Large intestine (tissue), 3 donors: ENCODE data around the gene NELL1. TPM values are rescaled to one million over a fixed set of nuclear protein-coding genes. Genes with fewer than 3 reads are reported as not detected.
"Not testable (repeated sequence)": the region's sequence is repeated elsewhere in the genome, so short reads cannot be mapped to it uniquely, and the experiment has no call there.

Experiments
- DNase-seq, 2 donors: peaks; one replicate each; pipeline versions ENCODE4 v3.0.0 to v3.0.0-alpha.2; 2013
- H3K27ac ChIP-seq: one replicate; pipeline ENCODE4 v1.5.1; 2013; ENCODE audit warnings: low read length
- H3K27me3 ChIP-seq: 2 replicates; pipeline ENCODE4 v1.6.1; 2013; ENCODE audit warnings: low read length; ENCODE audit not compliant: control insufficient read depth, insufficient read depth
- H3K36me3 ChIP-seq: 2 replicates; pipeline ENCODE4 v1.6.1; 2013; ENCODE audit warnings: low read length; ENCODE audit not compliant: control insufficient read depth, insufficient read depth
- H3K4me1 ChIP-seq: one replicate; pipeline ENCODE4 v1.6.1; 2013; ENCODE audit warnings: low read length; ENCODE audit not compliant: control insufficient read depth, insufficient read depth
- H3K4me3 ChIP-seq: one replicate; pipeline ENCODE4 v1.5.1; 2013; ENCODE audit warnings: low read length
- H3K9me3 ChIP-seq: one replicate; pipeline ENCODE4 v1.6.1; 2013; ENCODE audit warnings: mild to moderate bottlenecking, low read depth, low read length, moderate library complexity; ENCODE audit not compliant: control insufficient read depth
- WGBS: methylation state at CpG from one replicate; pipeline ENCODE4 v1.1.5; 2013; ENCODE audit warnings: low lambda C conversion rate; ENCODE audit not compliant: insufficient coverage; 5-methylcytosine and 5-hydroxymethylcytosine counted together
- polyA plus RNA-seq: library from polyadenylated mRNA; unstranded; fragments of 120-200 nt; gene quantifications from one replicate; pipeline ENCODE4 v1.2.1, GENCODE V29; 2013

NELL1 gene
- polyA plus RNA-seq, 1 donor: 5.1 TPM

DNA sequence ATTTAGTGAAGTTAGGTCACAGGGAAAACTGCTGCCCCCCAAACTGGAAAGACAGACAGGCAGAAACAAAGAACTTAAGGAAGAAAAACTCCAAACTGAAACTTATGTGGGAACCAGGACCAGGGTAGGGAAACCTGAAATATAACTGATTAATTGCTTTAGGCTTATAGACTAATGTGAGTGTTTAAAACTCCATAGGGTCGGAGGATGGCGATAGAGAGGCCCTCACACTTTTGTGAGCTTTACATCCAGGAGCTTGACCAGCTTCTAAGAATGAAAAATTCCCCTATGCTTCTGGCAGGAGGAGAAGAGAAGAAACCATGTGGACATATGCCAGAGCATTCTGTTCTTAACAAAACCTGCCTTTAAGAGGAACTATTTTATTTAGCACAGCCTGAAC lies 598.6 kb downstream of the NELL1 start:
- no CpG with 5 or more reads among the region's 2 CpGs for WGBS
- no peaks in the 10 kb centered on the region for H3K36me3 ChIP-seq
- DNase-seq: no peak
- H3K27me3 ChIP-seq: no peaks in the 10 kb centered on the region
- H3K4me3 ChIP-seq: no peak overlapping the region
- no peaks in the 10 kb centered on the region for H3K4me1 ChIP-seq
- peaks cover 3% of the 10 kb centered on the region for H3K9me3 ChIP-seq
- H3K27ac ChIP-seq: no peak overlapping the region

DNA sequence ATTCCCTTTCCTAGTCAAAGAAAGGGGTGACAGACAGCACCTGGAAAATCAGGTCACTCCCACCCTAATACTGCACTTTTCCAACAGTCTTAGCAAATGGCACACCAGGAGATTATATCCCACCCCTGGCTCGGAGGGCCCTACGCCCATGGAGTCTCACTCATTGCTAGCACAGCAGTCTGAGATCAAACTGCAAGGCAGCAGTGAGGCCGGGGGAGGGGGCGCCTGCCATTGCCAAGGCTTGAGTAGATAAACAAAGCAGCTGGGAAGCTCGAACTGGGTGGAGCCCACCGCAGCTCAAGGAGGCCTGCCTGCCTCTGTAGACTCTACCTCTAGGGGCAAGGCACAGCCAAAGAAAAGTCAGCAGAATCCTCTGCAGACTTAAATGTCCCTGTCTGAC lies 602.8 kb downstream of the NELL1 start:
- not testable (repeated sequence) for H3K4me3 ChIP-seq, H3K27me3 ChIP-seq, H3K36me3 ChIP-seq, H3K27ac ChIP-seq, DNase-seq, H3K4me1 ChIP-seq, H3K9me3 ChIP-seq
- no CpG with 5 or more reads among the region's 6 CpGs for WGBS

DNA sequence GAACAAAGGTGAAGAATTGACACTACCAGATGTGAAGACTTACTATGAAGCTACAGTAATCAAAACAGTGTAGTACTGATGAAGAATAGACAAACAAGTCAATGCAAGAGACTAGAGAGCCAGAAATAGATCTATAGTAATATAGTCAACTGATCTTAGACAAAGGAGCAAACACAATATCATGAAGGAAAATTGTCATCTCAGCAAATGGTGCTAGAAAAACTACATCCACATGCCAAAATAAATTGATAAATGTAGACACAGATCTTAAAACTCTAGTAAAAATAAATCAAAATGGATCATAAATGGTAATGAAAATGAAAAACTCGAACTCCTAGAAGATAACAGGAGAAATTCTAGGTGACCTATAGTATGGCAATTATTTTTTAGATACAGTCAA lies 609.5 kb downstream of the NELL1 start:
- no peaks in the 10 kb centered on the region for H3K36me3 ChIP-seq
- no peaks in the 10 kb centered on the region for H3K4me1 ChIP-seq
- DNase-seq: no peak
- WGBS: 100% methylated on average over 1 of the region's 1 CpG
- no peaks in the 10 kb centered on the region for H3K27me3 ChIP-seq
- H3K9me3 ChIP-seq: no peaks in the 10 kb centered on the region
- no peak overlapping the region for H3K4me3 ChIP-seq
- no peak overlapping the region for H3K27ac ChIP-seq

DNA sequence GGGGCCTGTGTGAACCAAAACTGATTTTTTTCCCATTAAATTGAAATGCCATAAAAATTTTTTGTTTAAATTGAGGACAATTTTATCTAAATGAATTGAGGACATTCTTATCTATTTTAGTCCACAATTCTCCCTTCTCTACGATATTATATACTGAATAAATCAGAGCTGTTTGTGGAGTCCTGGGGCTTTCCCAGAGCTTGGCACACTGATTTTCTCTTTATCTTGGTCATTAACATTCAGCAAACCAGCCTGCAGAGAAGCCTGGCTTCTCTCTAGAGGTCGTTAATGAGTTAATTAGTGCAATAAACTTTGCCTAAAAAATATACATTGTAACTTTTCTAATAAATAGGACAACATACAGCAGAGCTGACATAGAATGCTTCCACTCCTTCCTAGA lies 615.7 kb downstream of the NELL1 start:
- no peaks in the 10 kb centered on the region for H3K9me3 ChIP-seq
- no peaks in the 10 kb centered on the region for H3K27me3 ChIP-seq
- WGBS: no CpG with 5 or more reads among the region's 2 CpGs
- no peaks in the 10 kb centered on the region for H3K4me1 ChIP-seq
- no peaks in the 10 kb centered on the region for H3K36me3 ChIP-seq
- H3K4me3 ChIP-seq: no peak overlapping the region
- no peak for DNase-seq
- H3K27ac ChIP-seq: no peak overlapping the region

DNA sequence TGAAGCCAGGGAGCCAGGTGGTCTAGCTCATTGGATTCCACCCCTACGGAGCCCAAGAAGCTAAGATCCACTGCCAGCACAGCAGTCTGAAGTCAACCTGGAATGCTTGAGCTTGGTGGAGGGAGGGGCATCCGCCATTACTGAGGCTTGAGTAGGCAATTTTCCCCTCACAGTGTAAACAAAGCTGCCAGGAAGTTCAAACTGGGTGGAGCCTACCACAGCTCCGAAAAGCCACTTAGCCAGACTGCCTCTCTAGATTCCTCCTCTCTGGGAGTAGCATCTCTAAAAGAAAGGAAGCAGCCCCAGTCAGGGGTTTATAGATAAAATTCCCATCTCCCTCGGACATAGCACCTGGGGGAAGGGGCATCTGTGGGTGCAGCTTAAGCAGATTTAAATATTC lies 620.3 kb downstream of the NELL1 start:
- Histone ChIP-seq H3K4me3 (no peak overlapping the region), H3K4me1 (no peaks in the 10 kb centered on the region), H3K27me3 (no peaks in the 10 kb centered on the region), H3K36me3 (no peaks in the 10 kb centered on the region), H3K27ac (no peak overlapping the region), H3K9me3 (no peaks in the 10 kb centered on the region)
- no CpG with 5 or more reads among the region's 4 CpGs for WGBS
- DNase-seq: no peak

DNA sequence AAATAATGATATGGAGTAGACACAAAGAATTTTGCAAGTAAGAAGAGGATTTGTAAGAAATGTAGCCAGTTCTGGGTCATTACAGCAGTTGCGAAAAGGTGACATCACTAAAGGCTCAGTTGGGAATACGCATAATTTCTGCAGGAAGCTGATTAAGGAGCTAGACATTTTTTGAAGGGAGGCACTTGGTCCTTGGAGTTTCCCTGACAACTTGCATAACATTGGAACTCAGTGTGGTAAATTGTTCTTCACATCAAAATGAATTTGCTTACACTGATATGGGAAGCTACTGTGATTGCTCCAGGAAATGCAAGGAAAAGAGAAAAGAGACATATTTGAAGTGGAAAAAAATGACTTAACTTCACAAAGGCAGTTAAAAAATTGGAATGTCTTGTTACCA lies 626.1 kb downstream of the NELL1 start:
- Histone ChIP-seq H3K4me3 (no peak overlapping the region), H3K9me3 (no peaks in the 10 kb centered on the region), H3K27ac (no peak overlapping the region), H3K36me3 (no peaks in the 10 kb centered on the region), H3K4me1 (no peaks in the 10 kb centered on the region), H3K27me3 (no peaks in the 10 kb centered on the region)
- no peak for DNase-seq
- WGBS: no CpG with 5 or more reads among the region's 2 CpGs

DNA sequence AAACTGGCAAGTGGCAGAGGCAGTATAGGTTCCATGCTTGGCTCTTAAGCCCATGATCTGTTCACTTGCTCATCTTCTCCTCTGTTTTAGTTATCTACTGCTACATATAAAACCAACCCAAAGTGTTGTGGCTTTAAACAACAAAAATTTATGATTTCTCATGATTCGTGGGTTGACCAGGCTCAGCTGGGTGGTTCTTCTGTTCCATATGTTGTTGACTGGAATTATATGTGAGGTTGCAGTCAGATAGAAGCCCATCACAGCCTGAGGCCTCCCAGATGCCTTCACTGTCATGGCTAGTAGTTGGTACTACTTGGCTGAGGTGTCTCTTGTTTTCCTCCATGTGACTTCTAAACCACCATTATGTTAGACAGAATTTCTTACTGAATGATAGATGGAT lies 632.6 kb downstream of the NELL1 start:
- no peaks in the 10 kb centered on the region for H3K27me3 ChIP-seq
- no peaks in the 10 kb centered on the region for H3K9me3 ChIP-seq
- H3K4me1 ChIP-seq: no peaks in the 10 kb centered on the region
- H3K4me3 ChIP-seq: no peak overlapping the region
- H3K27ac ChIP-seq: no peak overlapping the region
- DNase-seq: no peak
- no CpG with 5 or more reads among the region's 1 CpG for WGBS
- H3K36me3 ChIP-seq: no peaks in the 10 kb centered on the region

DNA sequence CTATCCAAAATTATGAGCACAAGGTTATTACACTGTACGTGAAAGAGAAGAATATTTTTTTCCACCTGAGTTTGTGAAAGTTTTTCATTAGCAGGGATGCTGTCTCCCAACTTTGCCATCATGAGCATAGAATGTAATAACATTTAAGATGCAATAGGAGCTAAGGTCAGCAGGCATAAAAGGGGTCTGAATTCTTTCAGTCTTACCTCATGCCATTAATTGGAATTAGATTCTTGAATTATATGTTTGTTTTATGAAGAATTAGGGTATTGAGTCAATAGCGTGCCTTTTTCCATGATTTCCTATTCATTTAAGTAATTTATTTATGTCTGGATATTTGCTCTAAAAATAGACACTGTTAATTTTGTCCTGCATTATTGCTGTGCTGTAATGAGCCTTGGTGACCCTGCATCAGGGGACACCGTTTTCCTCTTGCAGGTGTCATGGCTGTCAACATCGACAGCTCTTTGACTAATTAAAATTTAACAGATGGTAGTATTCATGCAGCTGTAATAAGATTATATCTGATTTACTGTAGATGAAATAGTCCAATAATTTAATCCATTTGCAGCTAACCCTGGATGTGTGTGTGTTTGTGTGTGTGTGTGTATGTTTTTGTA lies 637.5 kb downstream of the NELL1 start:
- Histone ChIP-seq H3K9me3 (no peaks in the 10 kb centered on the region), H3K4me3 (no peak overlapping the region), H3K36me3 (no peaks in the 10 kb centered on the region), H3K27me3 (no peaks in the 10 kb centered on the region), H3K4me1 (no peaks in the 10 kb centered on the region), H3K27ac (no peak overlapping the region)
- 67% methylated on average over 1 of the region's 4 CpGs for WGBS
- no peak for DNase-seq

DNA sequence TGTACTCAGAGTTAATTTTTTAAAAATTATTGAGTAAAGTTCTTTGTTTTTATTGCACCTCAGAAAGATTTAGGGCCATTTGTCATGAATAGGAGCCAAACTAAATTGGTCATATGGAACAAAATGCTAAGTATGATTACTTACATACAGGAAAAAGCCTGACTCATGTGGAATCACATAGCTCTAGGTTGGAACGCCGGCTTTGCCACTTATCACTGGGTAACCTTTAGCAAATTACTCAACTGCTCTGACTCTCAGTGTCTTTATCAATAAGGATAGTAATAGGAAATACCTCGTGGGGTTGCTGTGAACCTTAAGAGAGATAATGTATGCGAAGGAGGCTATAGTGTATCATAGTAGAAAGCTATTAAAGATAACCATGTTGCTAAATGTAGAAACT lies 638.5 kb downstream of the NELL1 start:
- H3K4me1 ChIP-seq: no peaks in the 10 kb centered on the region
- H3K36me3 ChIP-seq: no peaks in the 10 kb centered on the region
- H3K4me3 ChIP-seq: no peak overlapping the region
- H3K27me3 ChIP-seq: no peaks in the 10 kb centered on the region
- DNase-seq: peak; percentile 54 to 66
- no peaks in the 10 kb centered on the region for H3K9me3 ChIP-seq
- H3K27ac ChIP-seq: no peak overlapping the region
- WGBS: 33% methylated on average over 1 of the region's 4 CpGs

DNA sequence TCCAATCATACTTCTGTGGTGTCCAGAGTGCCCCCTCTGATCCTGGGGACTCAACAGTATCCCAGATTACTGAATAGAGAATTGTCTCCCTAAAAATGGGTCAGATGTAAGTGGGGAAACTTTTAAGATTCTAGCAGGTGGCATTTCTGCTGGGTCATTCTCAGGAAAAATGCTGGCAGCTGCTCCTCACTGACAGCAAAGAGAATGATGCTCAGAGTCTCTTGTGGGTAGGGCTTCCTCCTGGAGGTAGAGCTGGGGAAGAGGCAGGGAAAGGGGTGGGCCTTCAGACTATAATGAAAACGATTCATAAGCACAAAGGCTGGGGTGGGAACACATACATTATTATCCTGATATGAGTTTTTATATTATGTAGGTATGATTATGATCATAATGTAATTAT lies 647.2 kb downstream of the NELL1 start:
- Histone ChIP-seq H3K9me3 (no peaks in the 10 kb centered on the region), H3K27me3 (no peaks in the 10 kb centered on the region), H3K36me3 (no peaks in the 10 kb centered on the region), H3K4me1 (no peaks in the 10 kb centered on the region), H3K27ac (no peak overlapping the region), H3K4me3 (no peak overlapping the region)
- DNase-seq: no peak
- no CpG with 5 or more reads among the region's 1 CpG for WGBS

DNA sequence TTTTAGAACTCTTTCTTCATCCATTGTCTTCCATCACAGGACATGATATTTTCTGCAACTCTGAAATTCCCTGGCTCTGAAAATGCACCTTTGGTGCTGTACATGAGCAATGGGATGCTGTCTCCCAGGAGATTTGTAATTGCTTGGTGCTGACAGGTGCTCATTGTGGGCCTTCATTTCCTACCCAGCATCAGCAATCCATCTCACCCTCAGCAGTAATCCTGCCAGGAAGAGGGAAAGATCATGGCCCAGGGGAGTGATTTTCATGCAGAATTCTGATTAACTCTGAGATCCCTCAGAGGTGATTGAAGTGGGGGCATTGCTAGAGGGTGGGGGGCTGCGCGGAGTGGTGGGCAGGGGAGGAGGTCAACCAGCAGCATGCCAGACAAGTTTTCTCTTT lies 651.7 kb downstream of the NELL1 start:
- no peaks in the 10 kb centered on the region for H3K9me3 ChIP-seq
- H3K4me1 ChIP-seq: no peaks in the 10 kb centered on the region
- no peak overlapping the region for H3K27ac ChIP-seq
- H3K27me3 ChIP-seq: no peaks in the 10 kb centered on the region
- H3K36me3 ChIP-seq: no peaks in the 10 kb centered on the region
- no CpG with 5 or more reads among the region's 2 CpGs for WGBS
- DNase-seq: no peak
- no peak overlapping the region for H3K4me3 ChIP-seq
